Right forelimb (tissue), 1 donor: Measurements from ENCODE around the gene VWA8.
A peak's percentile ranks its signal among the peaks of the same experiment; 100 is the strongest.
"Not testable (repeated sequence)": the region's sequence is repeated elsewhere in the genome, so short reads cannot be mapped to it uniquely, and the experiment has no call there.

Experiments
- DNase-seq: peaks from one replicate; pipeline ENCODE4 v3.0.0-alpha.2; 2018

VWA8 gene

GRCh38 chr13:41577436-41577835 lies 383.5 kb downstream of the VWA8 start:
- DNase-seq, result no peak

- not testable (repeated sequence) for DNase-seq
Measured at GRCh38 chr13:41573640-41574039, 387.3 kb downstream of the VWA8 start.

- not testable (repeated sequence) for DNase-seq
Measured at GRCh38 chr13:41571817-41572340, 389.0 kb downstream of the VWA8 start.

- DNase-seq, result no peak
Measured at GRCh38 chr13:41568972-41569351, 391.9 kb downstream of the VWA8 start.

GRCh38 chr13:41568143-41568971 lies 392.6 kb downstream of the VWA8 start:
- DNase-seq, result no peak

GRCh38 chr13:41567363-41567762 lies 393.5 kb downstream of the VWA8 start:
- no peak for DNase-seq

- no peak for DNase-seq
Measured at GRCh38 chr13:41565846-41566245, 395.1 kb downstream of the VWA8 start.

GRCh38 chr13:41565216-41565615 lies 395.7 kb downstream of the VWA8 start:
- DNase-seq, result no peak

- no peak for DNase-seq
Measured at GRCh38 chr13:41563984-41564365, 396.9 kb downstream of the VWA8 start.

- no peak for DNase-seq
Measured at GRCh38 chr13:41563341-41563983, 397.4 kb downstream of the VWA8 start.

GRCh38 chr13:41562541-41563178 lies 398.2 kb downstream of the VWA8 start:
- DNase-seq, result no peak

- DNase-seq, result peak; percentile 90
Measured at GRCh38 chr13:41562083-41562482, 398.8 kb downstream of the VWA8 start.

GRCh38 chr13:41561170-41561569 lies 399.7 kb downstream of the VWA8 start:
- no peak for DNase-seq

- DNase-seq, result no peak
Measured at GRCh38 chr13:41558781-41559560, 401.9 kb downstream of the VWA8 start.

GRCh38 chr13:41557719-41558118 lies 403.2 kb downstream of the VWA8 start:
- DNase-seq, result no peak

GRCh38 chr13:41554626-41555386 lies 406.1 kb downstream of the VWA8 start:
- DNase-seq, result no peak

- DNase-seq, result no peak
Measured at GRCh38 chr13:41554180-41554579, 406.7 kb downstream of the VWA8 start.

- no peak for DNase-seq
Measured at GRCh38 chr13:41552031-41552430, 408.9 kb downstream of the VWA8 start.

GRCh38 chr13:41550276-41550675 lies 410.6 kb downstream of the VWA8 start:
- no peak for DNase-seq

- DNase-seq, result no peak
Measured at GRCh38 chr13:41549491-41549890, 411.4 kb downstream of the VWA8 start.

- no peak for DNase-seq
Measured at GRCh38 chr13:41548910-41549309, 412.0 kb downstream of the VWA8 start.

GRCh38 chr13:41548031-41548430 lies 412.9 kb downstream of the VWA8 start:
- DNase-seq, result no peak
